ENCODE data around the gene PALM. TPM values are rescaled to one million over a fixed set of nuclear protein-coding genes. Genes with fewer than 3 reads are reported as not detected.
A peak's percentile ranks its signal among the peaks of the same experiment; 100 is the strongest.
"Not testable (repeated sequence)": the region's sequence is repeated elsewhere in the genome, so short reads cannot be mapped to it uniquely, and the experiment has no call there.

PALM gene
- total RNA-seq, 1 donor from 2014 or later = 26.1 TPM

DNA sequence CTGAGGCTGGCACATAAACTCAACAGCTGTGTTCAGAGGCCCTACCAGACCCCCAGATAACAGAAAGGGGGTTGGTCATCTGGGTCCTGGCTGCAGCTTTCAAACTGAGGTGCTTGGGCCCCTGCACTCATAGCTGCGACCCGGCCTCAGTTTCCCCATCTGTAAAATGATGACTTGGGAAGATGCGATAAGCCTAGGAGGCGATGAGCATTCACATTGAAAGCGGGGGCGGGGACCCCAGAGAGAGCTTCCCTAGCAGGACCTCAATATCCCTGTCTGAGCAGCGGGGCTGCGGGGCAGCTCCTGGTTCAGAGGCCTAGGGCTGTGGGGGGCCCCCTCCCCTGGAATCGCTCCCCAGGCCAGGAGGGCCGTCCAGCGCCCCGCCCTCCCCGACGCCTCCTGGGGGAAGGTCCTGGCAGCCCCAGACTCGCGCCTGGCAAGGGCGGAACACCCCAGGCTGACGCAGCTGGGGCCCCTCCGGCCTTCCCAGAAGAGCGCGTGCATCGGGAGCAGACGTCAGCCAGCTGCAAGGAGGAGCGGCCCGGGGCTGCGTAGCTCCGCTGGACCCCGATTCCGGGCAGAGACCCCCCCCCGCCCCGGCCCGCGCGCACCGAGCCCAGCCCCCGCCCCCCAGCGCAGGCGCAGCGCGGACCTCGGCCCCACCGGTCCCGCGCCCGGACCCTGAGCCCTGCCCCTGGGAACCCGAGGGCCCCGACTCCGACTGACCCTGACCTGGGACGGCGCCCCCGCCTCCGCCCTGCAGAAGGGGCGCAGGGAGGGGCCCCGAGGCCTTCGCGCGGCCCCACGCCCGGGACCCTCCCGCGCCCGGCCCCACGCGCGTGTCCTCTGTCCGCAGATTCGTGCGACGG, 29.1 kb upstream of the PALM start:
- DNase-seq (ENCODE audit: low spot score) = peak; percentile 64

DNA sequence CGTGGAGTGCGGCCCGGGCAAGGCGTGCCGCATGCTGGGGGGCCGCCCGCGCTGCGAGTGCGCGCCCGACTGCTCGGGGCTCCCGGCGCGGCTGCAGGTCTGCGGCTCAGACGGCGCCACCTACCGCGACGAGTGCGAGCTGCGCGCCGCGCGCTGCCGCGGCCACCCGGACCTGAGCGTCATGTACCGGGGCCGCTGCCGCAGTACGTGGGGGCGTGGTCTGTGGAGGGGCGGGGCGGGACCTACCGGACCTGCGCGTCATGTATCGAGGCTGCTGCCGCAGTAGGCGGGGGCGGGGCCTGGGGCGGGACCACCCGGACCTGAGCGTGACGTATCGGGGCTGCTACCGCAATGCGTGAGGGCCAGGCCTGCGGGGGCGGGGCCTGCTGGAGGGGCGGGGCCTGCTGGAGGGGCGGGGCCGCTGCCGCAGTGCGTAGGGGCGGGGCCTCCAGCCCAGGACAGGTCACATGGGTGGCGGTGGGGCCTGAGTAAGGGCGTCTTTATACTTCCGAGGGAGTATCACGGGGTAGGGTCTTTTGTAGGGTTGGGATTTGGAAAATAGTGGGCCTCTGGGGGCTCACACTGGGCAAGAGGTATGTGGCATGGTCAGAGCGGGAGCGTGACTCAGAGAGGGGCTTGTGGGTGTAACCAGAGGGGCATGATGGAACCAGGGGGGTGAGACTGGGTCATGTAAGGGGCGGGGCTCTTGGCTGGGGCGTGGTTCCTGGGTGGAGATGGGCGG, 28.3 kb upstream of the PALM start:
- peak; percentile 100 for DNase-seq (ENCODE audit: low spot score)

DNA sequence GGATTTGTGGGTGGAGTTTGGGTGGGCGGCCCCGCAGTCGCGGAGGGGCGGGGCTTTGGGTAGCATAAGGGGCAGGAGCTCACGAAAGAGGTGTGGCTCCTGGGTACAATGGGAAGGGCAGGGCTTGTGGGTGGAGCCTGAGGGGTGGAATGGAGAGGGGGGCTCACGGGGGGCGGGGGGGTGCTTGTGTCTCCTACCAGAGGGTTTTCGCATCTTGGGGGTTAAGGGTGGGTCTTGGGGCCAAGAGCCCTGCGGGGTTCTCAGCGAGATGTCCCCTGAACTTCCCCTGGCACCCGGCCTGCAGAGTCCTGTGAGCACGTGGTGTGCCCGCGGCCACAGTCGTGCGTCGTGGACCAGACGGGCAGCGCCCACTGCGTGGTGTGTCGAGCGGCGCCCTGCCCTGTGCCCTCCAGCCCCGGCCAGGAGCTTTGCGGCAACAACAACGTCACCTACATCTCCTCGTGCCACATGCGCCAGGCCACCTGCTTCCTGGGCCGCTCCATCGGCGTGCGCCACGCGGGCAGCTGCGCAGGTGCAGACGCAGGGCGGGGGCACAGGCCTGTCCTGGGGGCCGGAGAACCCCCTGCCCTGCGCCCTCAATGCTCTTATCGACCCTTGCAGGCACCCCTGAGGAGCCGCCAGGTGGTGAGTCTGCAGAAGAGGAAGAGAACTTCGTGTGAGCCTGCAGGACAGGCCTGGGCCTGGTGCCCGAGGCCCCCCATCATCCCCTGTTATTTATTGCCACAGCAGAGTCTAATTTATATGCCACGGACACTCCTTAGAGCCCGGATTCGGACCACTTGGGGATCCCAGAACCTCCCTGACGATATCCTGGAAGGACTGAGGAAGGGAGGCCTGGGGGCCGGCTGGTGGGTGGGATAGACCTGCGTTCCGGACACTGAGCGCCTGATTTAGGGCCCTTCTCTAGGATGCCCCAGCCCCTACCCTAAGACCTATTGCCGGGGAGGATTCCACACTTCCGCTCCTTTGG, 27.4 kb upstream of the PALM start:
- peak; percentile 91 for DNase-seq (ENCODE audit: low spot score)

DNA sequence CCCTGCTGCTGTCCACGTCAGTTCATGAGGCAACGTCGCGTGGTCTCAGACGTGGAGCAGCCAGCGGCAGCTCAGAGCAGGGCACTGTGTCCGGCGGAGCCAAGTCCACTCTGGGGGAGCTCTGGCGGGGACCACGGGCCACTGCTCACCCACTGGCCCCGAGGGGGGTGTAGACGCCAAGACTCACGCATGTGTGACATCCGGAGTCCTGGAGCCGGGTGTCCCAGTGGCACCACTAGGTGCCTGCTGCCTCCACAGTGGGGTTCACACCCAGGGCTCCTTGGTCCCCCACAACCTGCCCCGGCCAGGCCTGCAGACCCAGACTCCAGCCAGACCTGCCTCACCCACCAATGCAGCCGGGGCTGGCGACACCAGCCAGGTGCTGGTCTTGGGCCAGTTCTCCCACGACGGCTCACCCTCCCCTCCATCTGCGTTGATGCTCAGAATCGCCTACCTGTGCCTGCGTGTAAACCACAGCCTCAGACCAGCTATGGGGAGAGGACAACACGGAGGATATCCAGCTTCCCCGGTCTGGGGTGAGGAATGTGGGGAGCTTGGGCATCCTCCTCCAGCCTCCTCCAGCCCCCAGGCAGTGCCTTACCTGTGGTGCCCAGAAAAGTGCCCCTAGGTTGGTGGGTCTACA, 25.9 kb upstream of the PALM start:
- DNase-seq (ENCODE audit: low spot score) = no peak

DNA sequence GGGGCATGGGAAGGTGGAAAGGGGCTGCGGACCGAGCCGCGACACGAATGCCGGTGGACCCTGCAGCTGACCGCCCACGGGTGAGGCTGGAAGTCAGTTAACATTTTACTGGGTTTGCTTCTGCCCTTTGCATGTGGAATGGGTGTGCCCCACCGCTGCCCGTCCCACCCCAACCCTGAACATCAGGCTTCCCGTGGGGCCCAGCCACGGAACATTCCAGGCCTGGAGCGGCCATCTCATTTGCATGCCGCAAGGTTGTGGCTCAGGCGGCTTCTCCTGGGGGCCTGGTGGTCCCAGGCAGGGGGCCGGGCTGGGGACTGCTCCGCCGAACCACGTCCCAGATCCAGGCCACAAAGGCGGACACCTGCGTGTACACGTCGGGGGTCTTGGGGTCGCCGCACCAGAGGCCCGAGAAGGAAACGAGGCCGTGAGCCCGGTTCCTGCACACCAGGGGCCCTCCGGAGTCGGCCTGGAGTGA, 23.2 kb upstream of the PALM start:
- no peak for DNase-seq (ENCODE audit: low spot score)

DNA sequence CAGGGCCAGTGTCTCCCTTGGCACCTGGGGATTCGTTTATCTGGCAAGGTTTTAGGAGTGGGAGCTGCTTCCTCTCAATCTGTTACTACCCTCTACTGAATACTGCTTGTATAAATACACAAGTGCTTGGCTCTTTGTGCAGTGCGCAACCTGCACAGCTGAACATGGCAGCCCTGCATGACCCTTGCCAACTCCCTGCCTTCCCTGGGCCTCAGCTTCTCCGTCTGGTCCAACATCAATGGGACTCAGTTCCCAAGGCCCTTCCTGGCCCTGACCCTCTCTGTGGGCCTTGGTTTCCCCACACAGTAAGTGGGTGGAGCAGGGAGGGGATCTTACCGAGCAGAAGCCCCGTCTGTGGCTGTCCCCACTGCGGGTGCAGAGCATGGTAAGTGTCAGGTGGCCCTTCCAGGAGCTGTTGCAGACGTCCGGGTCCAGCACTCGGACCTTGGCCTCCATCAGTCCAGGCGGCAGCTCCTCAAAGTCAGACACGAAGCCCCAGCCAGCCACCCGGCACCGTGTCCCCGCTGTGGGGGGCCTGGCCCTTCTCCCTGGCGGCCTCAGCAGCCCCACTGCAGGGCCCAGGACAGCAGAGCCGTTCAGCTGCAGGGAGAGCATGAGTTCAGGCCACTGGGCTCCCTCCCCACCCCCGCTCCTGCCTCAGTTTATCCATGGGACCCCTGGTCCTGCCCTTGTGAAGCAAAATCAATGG, 22.0 kb upstream of the PALM start:
- DNase-seq (ENCODE audit: low spot score) = no peak

DNA sequence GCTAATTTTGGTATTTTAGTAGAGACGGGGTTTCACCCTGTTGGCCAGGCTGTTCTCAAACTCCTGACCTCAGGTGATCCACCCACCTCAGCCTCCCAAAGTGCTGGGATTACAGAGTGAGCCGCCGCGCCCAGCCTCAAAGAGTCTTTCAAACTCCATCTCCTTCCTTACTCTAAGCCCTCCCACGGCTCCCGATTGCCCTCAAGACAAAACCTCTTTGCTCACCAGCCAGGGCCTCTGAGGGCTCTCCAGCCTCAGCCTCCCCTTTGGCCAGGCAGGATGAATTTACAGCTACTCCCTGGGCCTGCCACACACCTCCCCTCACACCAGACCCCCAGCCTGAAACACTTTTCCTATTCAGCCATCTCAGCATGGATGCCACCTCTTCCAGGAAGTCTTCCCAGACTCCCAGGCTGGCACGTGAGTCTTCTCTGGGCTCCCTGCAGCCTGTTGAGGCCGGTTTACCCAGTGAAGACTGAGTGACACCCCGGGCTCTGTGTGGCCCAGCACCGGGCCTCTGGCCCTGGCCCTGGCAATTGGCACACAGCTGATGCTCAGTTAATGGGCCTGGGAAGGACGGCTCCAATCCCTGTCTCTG, 21.1 kb upstream of the PALM start:
- DNase-seq (ENCODE audit: low spot score) = no peak

DNA sequence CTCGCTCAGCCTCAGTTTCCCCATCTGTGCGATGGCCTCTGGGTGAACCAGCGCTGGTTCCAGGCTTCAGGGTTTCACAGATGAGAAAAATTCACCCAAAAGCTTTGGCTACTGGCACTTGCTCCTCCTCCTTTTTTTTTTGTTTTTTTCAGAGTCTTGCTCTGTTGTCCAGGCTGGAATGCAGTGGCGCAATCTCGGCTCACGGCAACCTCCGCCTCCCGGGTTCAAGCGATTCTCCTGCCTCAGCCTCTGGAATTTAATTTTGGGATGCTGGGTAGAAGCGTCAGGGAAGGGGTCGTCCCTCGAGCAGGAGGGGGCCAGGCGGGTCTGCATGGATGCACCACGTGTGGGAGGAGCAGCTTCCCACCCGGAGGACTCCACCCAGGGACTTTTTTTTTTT, 20.5 kb upstream of the PALM start:
- no peak for DNase-seq (ENCODE audit: low spot score)

DNA sequence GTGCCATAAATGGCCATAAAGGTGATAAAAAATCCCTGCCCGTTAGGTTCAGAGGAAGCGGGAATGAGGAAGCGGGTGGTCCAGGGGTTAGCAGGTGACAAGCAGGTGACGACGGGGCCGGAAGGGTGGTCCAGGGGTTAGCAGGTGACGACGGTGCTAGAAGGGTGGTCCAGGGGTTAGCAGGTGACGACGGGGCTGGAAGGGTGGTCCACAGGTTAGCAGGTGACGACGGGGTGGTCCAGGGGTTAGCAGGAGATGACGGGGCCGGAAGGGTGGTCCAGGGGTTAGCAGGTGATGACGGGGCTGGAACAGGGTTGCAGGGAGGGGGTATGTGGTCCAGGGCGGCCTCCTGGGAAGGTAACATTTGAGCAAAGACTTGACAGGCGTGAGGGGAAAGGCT, 19.7 kb upstream of the PALM start:
- no peak for DNase-seq (ENCODE audit: low spot score)

DNA sequence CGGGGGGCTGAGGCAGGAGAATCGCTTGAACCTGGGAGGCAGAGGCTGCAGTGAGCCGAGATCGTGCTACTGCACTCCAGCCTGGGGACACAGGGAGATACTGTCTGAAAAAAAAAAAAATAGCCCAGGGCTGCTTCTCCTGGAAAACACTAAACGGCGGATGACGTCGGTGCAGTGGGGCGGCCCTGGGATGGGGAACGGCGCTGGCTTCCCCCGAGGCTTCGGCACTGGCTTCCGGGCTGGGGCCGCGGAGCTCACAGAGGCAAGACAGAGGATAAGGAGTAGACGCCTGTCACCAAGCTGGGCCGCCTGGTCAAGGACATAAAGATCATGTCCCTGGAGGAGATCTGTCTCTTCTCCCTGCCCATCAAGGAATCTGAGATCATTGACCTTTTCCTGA, 18.5 kb upstream of the PALM start:
- no peak for DNase-seq (ENCODE audit: low spot score)

DNA sequence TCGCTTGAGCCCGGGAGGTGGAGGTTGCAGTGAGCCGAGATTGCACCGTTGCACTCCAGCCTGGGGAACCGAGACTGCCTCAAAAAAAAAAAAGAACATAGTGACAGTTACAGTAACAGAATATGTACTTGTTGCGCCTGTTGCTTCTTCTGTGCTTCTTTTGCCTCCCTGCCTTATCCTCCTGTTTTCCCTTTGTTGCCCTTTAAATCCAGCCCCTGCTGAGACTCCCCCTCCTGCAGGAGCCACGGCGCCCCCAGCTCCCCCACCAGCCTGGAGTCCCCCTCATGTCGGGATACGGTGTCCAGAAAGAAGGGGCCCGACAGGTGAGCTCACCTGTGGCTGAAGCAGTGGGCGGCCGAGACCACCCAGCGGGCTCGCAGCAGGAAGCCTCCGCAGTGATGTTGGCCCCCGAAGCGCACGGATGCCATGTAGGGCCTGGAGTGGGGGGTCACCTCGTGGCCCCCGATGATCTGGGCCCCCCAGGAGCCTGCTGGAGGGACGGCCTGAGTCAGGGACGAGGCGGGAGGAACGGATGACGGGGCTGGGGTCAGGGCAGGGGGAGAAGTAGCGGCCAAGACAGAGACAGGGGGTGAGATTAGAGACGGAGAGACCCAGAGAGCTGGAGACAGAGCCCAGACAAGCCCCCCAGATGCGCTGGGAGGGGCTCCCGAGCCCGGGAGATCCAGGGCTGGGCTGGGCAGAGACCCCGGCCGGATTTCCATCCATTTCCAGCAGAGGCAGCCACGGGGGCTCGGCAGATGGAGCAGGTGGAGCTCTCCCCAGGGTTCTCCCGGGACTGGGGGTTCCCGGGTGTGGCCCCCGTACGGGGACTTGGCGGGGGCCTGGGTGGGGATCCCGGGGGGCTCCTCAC, 14.0 kb upstream of the PALM start:
- DNase-seq (ENCODE audit: low spot score) = no peak

DNA sequence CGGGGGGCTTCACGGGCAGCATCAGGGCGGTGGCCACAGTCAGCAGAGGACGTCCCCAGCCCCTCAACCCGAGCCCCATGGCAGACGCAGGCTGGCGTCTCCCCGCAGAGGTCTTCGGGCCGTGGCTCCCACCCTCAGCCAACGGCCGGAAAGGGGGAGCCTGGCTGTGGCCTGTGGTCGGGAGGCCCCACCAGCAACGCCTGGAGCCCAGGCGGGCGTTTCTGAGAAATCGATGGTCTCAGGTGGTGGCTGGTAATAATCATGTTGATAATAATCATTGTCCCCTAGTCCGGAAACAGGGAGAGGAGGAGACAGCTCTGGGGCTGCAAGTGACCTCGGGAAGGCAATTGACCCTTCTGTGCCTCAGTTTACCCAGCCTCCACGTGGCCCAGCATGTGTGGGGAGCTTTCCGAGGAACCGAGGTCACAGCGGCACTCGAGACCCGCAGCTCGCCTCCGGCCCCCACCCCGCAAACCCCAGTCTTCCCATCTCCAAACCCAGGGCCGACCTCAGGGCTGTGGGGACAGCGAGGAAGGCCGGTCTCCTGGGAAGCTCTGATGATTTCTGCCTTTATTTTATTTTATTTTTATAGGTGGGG, 13.3 kb upstream of the PALM start, which contains the start of gene PRSS57:
TSS of gene PRSS57 (minus strand) at position 101 of the 598 bp plus-strand sequence. CDS start at position 79, 22 bp downstream.
- no peak for DNase-seq (ENCODE audit: low spot score)

DNA sequence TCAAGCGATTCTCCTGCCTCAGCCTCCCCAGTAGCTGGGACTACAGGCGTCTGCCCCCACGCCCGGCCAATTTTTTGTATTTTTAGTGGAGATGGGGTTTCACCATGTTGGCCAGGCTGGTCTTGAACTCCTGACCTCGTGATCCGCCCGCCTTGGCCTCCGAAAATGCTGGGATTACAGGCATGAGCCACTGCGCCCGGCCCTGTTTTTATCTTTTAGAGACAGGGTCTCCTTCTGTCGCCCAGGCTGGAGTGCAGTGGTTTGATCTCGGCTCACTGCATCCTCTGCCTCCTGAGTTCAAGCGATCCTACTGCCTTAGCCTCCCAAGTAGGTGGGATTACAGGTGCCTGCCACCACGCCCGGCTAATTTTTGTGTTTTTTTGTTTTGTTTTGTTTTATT, 10.2 kb upstream of the PALM start:
- not testable (repeated sequence) for DNase-seq (ENCODE audit: low spot score)

DNA sequence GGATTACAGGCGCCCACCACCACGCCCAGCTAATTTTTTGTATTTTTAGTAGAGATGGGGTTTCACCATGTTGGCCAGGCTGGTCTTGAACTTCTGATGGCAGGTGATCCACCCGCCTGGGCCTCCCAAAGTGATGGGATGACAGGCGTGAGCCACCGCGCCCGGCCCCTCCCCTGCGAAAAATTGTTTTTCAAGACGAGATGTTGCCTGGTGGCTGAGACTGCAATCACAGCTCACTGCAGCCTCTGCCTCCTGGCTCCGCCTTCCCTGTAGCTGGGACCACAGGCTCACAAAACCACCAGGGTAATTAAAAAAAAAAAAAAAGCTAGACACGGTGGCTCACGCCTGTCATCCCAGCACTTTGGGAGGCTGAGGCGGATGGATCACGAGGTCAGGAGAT, 8.8 kb upstream of the PALM start:
- not testable (repeated sequence) for DNase-seq (ENCODE audit: low spot score)

DNA sequence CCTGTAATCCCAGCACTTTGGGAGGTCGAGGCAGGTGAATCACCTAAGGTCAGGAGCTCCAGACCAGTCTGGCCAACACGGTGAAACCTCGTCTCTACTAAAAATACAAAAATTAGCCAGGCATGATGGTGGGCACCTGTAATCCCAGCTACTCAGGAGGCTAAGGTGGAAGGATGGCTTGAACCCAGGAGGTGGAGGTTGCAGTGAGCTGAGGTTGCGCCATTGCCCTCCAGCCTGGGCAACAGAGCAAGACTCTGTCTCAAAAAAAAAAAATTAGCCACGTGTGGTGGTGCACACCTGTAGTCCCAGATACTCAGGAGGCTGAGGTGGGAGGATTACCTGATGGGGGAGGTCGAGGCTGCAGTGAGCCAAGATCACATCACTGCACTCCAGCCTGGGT, 5.9 kb upstream of the PALM start:
- not testable (repeated sequence) for DNase-seq (ENCODE audit: low spot score)

DNA sequence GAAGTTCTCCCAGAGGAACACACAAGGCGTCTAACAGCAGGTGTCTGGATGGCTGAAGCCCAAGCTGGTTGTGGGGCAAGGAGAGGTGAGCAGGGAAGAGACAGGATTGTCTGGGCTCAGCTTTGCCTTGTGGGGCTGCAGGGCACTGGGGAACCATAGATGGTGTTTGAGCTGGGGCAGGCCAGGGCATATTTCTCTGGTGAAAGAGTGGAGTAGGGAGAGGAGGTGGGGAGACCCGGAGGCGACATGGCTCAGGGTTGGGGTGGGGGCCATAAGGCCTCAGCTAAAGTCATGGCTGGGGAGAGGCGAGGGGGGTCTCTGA, 5.4 kb upstream of the PALM start:
- DNase-seq (ENCODE audit: low spot score) = no peak

DNA sequence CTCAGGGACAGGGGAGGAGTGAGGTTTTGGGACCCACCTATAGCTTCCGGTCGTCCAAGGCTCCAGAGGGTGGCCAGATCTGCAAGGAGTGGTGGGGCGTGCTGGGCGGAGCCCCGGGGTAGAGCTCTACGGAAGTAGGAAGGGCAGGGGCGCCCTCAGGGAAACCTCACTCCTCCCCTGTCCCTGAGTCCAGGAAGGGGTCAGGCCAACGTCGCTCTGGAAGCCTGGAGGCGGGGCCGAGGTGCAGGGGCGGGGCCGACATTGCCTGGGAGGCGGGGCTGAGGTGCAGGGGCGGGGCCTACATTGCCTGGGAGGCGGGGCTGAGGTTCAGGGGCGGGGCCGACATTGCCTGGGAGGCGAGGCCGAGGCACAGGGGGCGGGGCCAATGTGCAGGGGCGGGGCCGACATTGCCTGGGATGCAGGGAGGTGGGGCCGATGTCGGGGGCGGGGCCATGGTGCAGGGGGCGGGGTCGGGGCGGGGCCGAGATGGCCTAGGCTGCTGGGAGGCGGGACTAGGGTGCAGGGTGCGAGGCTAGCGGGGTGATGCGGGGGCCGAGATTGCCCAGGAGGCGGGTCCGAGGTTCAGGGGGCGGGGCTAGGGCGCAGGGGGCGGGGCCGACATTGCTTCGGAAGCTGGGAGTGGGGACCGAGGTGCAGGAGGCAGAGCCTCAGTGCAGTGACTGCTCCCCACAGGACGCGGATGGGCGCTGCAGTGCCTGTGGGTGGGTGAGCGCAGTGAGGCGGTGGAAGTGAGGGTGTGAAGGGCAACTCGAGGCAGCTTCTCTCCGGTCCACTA, 4.9 kb upstream of the PALM start:
- peak; percentile 58 for DNase-seq (ENCODE audit: low spot score)

DNA sequence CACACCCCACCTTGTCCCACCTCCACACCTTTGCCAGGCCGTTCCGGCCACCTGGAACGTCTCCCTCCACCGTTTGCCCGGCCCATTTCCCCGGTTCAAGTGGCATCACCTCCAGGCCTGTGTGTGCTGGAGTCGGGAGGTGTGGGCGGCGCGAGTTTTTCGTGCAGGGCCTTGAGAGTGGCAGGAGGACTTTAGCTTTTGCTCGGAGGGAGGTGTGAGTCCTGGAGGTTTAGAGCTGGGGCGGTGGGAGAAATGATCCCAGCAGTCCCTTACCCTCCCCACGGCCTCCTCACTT, 4.3 kb upstream of the PALM start:
- no peak for DNase-seq (ENCODE audit: low spot score)

All from mucosa of gallbladder (tissue), 1 donor.